SJCRH30 (cell line): ENCODE data around the gene ECEL1. TPM values are rescaled to one million over a fixed set of nuclear protein-coding genes. Genes with fewer than 3 reads are reported as not detected.
"Not testable (repeated sequence)": the region's sequence is repeated elsewhere in the genome, so short reads cannot be mapped to it uniquely, and the experiment has no call there.

Experiments used
- DNase-seq, 2 experiments: peaks; one replicate each; pipeline ENCODE4 v3.0.0-alpha.2; 2015 to 2020
- H3K27ac ChIP-seq: fragments of 250-450 bp; sonication (Bioruptor Pico); 2 replicates; pipeline ENCODE4 v1.5.1; 2020; ENCODE audit warnings: mild to moderate bottlenecking, moderate library complexity
- H3K27me3 ChIP-seq: fragments of 250-450 bp; sonication (Bioruptor Pico); 2 replicates; pipeline ENCODE4 v1.5.1; 2020; ENCODE audit warnings: mild to moderate bottlenecking, moderate library complexity
- H3K36me3 ChIP-seq: fragments of 250-450 bp; sonication (Bioruptor Pico); 2 replicates; pipeline ENCODE4 v1.5.1; 2020; ENCODE audit warnings: mild to moderate bottlenecking, moderate library complexity
- H3K4me1 ChIP-seq: fragments of 250-450 bp; sonication (Bioruptor Pico); 2 replicates; pipeline ENCODE4 v1.5.1; 2020; ENCODE audit warnings: mild to moderate bottlenecking, moderate library complexity
- H3K4me3 ChIP-seq: fragments of 250-450 bp; sonication (Bioruptor Pico); 2 replicates; pipeline ENCODE4 v1.5.1; 2020; ENCODE audit warnings: mild to moderate bottlenecking, moderate library complexity
- H3K9me3 ChIP-seq: fragments of 250-450 bp; sonication (Bioruptor Pico); replicated peaks from 2 replicates; pipeline ENCODE4 v1.5.1; 2020; ENCODE audit warnings: mild to moderate bottlenecking, moderate library complexity
- total RNA-seq: library from RNA; depleted of rRNA; stranded (reverse); fragments of >200 nt; shearing (Covaris generic); gene quantifications from 2 replicates; pipeline ENCODE4 v1.2.3, GENCODE V29; 2014

The ECEL1 gene
- total RNA-seq, 1 experiment from 2014 or later, result not detected

DNA sequence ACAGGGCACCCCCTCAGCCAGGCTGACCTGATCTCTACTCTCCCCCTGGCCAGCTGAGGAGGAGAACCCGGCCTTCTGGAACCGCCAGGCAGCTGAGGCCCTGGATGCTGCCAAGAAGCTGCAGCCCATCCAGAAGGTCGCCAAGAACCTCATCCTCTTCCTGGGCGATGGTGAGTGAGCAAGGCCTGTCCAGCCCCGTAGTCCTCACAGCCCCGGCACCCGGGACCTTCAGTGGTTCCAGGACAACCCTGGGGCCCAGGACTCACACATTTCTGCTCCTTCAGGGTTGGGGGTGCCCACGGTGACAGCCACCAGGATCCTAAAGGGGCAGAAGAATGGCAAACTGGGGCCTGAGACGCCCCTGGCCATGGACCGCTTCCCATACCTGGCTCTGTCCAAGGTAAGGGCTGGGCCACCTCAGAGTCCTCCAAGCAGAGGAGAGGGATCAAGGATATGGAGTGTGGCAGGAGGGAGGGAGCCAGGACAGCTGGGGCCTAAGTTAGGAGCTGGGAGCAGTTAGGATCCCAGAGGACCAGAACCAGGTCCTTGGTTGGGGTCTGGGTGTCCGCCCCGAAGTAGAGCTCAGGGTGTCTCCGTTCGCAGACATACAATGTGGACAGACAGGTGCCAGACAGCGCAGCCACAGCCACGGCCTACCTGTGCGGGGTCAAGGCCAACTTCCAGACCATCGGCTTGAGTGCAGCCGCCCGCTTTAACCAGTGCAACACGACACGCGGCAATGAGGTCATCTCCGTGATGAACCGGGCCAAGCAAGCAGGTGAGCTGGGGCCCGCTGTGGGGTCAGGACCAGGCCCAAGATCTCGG is 31.1 kb downstream of the ECEL1 start:
- no peaks in the 10 kb centered on the region for H3K36me3 ChIP-seq
- no peaks in the 10 kb centered on the region for H3K9me3 ChIP-seq
- no peak for DNase-seq
- H3K4me1 ChIP-seq, result no peaks in the 10 kb centered on the region
- no peak overlapping the region for H3K4me3 ChIP-seq
- peaks cover 8% of the 10 kb centered on the region; the same call in 1 of the 2 replicates for H3K27me3 ChIP-seq
- no peak overlapping the region for H3K27ac ChIP-seq

DNA sequence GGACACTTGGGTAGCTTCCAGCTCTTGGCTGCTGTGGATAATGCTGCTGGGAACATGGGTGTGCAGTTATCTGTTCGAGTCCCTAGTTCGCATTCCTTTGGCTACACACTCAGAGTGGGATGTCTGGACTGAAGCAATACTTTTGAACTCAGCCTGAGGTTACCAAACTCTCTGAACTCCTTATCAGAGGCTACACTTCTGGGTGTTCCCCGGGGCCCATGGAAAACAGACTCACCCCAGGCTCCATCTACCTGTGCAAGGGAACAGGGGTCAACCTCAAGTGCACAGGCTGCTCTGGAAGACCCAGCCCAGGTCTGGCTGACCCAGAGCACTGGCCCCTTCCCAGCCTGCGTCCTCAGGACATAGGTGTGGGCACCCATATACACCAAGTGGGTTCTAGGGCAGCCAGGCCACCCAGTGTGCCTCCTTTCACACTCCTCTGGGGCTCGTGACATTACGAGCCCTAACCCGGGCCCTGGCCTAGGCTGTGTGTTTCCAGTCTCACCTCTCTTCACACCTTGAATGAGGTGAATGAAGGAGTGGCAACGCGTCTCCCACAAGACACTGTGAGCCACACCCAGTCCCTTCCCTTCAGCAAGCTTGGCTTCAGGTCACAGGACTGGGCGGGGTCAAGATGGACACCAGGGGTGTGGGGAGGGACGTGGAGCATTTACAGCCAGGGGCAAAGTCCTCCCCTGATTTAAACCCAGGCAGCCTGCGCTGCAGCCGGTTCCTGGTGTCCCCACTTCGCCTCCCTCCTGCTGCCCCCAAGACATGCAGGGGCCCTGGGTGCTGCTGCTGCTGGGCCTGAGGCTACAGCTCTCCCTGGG is 32.0 kb downstream of the ECEL1 start, which contains the start of gene ALPI:
TSS of gene ALPI (plus strand) at position 728 of the 830 bp plus-strand sequence. CDS start at position 775, 47 bp downstream.
- DNase-seq, result no peak
- H3K9me3 ChIP-seq, result no peaks in the 10 kb centered on the region
- no peak within 1 kb of the TSS for H3K27ac ChIP-seq
- no peaks in the 10 kb centered on the region for H3K36me3 ChIP-seq
- H3K27me3 ChIP-seq, result peaks cover 8% of the 10 kb centered on the region
- H3K4me1 ChIP-seq, result no peaks in the 10 kb centered on the region
- H3K4me3 ChIP-seq, result no peak within 1 kb of the TSS

DNA sequence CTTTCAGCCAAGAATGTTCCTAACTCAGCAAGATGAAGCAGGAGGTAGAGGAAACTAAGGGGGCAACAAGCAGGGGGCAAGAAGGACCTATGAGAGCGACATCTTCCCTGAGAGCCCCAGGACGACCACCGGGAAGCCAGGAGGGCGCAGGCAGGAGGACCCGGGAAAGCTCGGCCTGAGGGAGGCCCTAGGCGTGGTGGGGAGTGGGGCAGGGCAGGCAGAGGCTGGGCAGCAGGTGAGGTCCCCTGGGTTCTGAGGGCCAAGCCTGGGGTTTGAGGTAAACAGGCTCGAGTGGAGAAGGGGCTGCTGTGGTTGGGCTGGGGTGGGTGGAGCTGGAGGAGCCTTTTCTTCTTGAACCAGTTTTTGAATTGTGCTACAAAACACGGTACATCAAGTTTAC is 33.0 kb downstream of the ECEL1 start:
- Histone ChIP-seq H3K27ac (no peak overlapping the region), H3K9me3 (no peaks in the 10 kb centered on the region), H3K4me3 (no peak overlapping the region), H3K4me1 (no peaks in the 10 kb centered on the region), H3K27me3 (peaks cover 17% of the 10 kb centered on the region), H3K36me3 (no peaks in the 10 kb centered on the region)
- no peak for DNase-seq

- H3K36me3 ChIP-seq, DNase-seq, H3K9me3 ChIP-seq, H3K4me1 ChIP-seq, H3K27ac ChIP-seq, H3K4me3 ChIP-seq: not testable (repeated sequence)
- peaks cover 24% of the 10 kb centered on the region for H3K27me3 ChIP-seq
Measured at GRCh38 chr2:232451645-232452044, 36.0 kb downstream of the ECEL1 start.

GRCh38 chr2:232449964-232450363 is 37.7 kb downstream of the ECEL1 start:
- no peak overlapping the region for H3K27ac ChIP-seq
- DNase-seq, result no peak
- peaks cover 24% of the 10 kb centered on the region for H3K27me3 ChIP-seq
- no peaks in the 10 kb centered on the region for H3K9me3 ChIP-seq
- no peak overlapping the region for H3K4me3 ChIP-seq
- no peaks in the 10 kb centered on the region for H3K4me1 ChIP-seq
- no peaks in the 10 kb centered on the region for H3K36me3 ChIP-seq

DNA sequence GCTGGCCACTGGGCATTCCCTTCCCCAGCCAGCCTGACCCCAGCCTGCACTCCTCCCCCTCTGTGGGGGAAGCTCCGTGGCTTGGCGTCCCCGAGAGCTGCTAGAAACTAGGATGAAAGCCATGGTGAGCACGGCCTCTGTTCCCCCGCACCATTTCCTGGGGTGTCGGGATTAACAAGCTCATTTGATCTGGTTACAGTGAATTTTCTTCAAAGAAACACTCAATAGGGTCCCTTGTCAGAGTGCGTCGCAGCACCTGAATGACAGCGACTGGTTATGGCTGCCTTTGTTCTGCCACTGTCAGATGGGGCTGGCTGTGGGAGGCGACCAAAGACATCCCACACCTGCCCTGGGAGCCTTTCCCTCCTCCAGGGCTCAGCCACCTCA is 39.3 kb downstream of the ECEL1 start:
- Histone ChIP-seq H3K4me1 (peaks cover 5% of the 10 kb centered on the region; the same call in 1 of the 2 replicates), H3K9me3 (no peaks in the 10 kb centered on the region), H3K36me3 (no peaks in the 10 kb centered on the region), H3K4me3 (no peak overlapping the region), H3K27ac (no peak overlapping the region), H3K27me3 (peaks cover 24% of the 10 kb centered on the region)
- no peak for DNase-seq

GRCh38 chr2:232447638-232448303 is 39.9 kb downstream of the ECEL1 start:
- Histone ChIP-seq H3K27me3 (peaks cover 24% of the 10 kb centered on the region), H3K9me3 (no peaks in the 10 kb centered on the region), H3K36me3 (no peaks in the 10 kb centered on the region), H3K27ac (no peak overlapping the region), H3K4me3 (no peak overlapping the region), H3K4me1 (peaks cover 5% of the 10 kb centered on the region; the same call in 1 of the 2 replicates)
- no peak for DNase-seq

DNA sequence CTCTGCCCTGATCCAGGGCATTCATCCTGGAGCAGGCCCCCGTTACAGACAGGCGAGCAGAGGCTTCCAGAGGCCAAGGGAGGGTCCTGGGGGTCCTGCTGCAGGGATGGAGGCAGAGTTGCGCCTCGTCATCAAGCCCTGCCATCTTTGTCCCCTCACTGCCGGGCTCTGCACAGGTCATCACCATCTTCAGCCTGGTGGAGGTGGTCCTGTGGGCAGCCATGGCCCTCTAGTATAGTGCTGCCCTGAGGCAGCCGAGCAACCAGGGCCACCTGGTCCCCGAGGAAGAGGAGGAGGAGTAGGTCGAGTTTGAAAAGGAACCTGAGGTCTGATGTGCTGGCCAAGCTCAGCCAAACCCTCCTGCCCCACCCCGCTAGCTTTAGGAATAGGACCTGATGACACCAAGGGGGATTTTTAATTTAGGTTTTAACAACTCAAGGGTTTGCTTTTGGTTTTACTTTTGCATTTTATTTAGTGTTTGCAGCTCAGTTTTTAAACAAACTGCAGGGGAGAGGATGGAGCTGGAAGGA is 40.5 kb downstream of the ECEL1 start:
- H3K27ac ChIP-seq, result no peak overlapping the region
- H3K4me1 ChIP-seq, result peaks cover 5% of the 10 kb centered on the region; the same call in 1 of the 2 replicates
- H3K36me3 ChIP-seq, result no peaks in the 10 kb centered on the region
- H3K9me3 ChIP-seq, result no peaks in the 10 kb centered on the region
- DNase-seq, result no peak
- H3K27me3 ChIP-seq, result peaks cover 20% of the 10 kb centered on the region
- no peak overlapping the region for H3K4me3 ChIP-seq

- H3K4me3 ChIP-seq, H3K27ac ChIP-seq, H3K4me1 ChIP-seq, H3K9me3 ChIP-seq, DNase-seq, H3K36me3 ChIP-seq: not testable (repeated sequence)
- H3K27me3 ChIP-seq, result peaks cover 20% of the 10 kb centered on the region
Measured at GRCh38 chr2:232446266-232446777, 41.3 kb downstream of the ECEL1 start.

DNA sequence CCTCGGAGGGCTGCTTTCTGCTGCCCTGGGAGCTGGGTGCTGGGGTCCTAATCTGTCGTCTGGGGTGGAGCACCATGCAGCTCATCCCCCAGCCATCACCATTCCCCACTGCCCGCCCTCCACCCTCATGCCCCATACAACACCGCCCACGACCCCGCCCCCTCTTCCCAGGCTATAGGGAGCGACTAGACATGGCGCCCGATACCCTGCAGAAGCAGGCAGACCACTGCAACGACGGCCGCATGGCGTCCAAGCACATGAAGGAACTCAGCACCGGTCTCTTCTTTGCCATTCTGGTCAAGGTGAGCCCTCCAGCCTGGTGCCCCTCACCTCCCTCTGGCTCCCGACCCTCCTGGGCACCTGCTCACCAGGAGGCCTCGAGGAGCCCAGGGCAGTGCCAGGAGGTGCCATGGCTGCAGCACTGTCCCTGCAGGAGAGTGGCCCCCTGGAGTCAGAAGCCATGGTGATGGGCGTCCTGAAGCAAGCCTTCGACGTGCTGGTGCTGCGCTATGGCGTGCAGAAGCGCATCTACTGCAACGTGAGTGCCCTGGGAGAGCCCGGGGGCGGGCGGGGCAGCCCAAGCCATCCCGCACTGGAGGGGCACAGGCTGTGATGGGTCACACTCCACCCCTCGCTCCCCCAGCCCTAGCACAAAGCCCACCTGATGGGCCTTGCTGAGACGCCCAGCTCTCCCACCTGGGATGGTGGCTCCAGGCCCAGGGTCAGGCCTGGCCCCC is 42.3 kb downstream of the ECEL1 start:
- not testable (repeated sequence) for DNase-seq, H3K9me3 ChIP-seq, H3K36me3 ChIP-seq, H3K27ac ChIP-seq, H3K4me1 ChIP-seq, H3K4me3 ChIP-seq
- H3K27me3 ChIP-seq, result peaks cover 16% of the 10 kb centered on the region

GRCh38 chr2:232444409-232445148 is 43.1 kb downstream of the ECEL1 start:
- Histone ChIP-seq H3K27ac (no peak overlapping the region), H3K36me3 (no peaks in the 10 kb centered on the region), H3K4me3 (no peak overlapping the region), H3K4me1 (peaks cover 5% of the 10 kb centered on the region; the same call in 1 of the 2 replicates), H3K27me3 (peaks cover 10% of the 10 kb centered on the region; the same call in 1 of the 2 replicates), H3K9me3 (no peaks in the 10 kb centered on the region)
- DNase-seq, result peak; percentile 60 to 70

DNA sequence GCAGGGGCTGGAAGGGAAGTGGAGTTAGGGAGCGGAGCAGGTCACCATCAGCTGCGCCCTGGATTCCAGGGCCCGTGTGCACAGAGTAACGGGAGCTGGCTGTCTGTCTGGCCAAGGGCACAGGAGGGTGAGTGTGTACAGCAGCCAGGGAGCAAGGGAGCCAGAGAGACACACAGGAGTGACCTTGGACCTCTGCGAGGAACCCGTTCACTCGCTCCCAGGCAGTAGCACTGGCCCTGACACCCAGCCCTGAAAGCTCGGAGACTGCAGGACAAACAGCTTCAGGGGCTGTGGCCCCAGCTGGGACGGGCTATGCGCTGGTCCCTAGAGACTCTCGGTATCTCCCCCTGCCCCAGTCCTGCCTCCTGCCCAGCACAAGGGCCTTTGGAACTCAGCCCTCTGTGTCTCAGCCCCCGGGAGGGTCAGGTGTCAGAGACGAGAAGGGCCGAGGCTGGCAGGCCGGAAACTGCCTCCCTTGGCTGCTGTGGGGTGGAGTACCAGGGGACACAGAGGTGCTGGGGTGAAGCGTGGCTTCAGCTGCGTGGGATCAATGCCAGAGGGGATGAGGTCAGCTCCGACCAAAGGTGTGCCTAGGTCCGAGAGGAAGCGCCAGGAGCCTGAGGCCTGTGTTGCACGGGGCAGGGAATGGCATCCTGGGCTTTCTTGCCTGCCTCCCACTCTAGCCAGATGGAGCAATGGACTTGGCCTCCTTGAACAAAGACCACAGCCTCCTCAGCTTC is 43.8 kb downstream of the ECEL1 start:
- not testable (repeated sequence) for H3K4me3 ChIP-seq, DNase-seq, H3K27ac ChIP-seq, H3K9me3 ChIP-seq, H3K36me3 ChIP-seq, H3K4me1 ChIP-seq
- peaks cover 13% of the 10 kb centered on the region; the same call in 1 of the 2 replicates for H3K27me3 ChIP-seq

GRCh38 chr2:232443047-232443446 is 44.6 kb downstream of the ECEL1 start:
- not testable (repeated sequence) for H3K36me3 ChIP-seq, H3K9me3 ChIP-seq, H3K27ac ChIP-seq, H3K4me1 ChIP-seq, H3K4me3 ChIP-seq, DNase-seq
- peaks cover 12% of the 10 kb centered on the region for H3K27me3 ChIP-seq
